IMR-90 (cell line): Measurements from ENCODE around the gene C20orf202. TPM values are rescaled to one million over a fixed set of nuclear protein-coding genes. Genes with fewer than 3 reads are reported as not detected.

Experiments
- ATAC-seq: fragments of 200-7000 bp; cut with Tn5 transposase; 2 replicates; pipeline ENCODE4 v1.9.1; 2020; ENCODE audit warnings: low read depth, mild to moderate bottlenecking, moderate library complexity
- BruUV-seq: library from RNA; stranded (reverse); fragments of 400-500 nt; replicated peaks from 2 replicates; lab custom pipeline; 2021; lab: Mats Ljungman, UMichigan
- CTCF ChIA-PET: fragments of 300-600 bp; formaldehyde crosslinking; extraction: SDS; loops from one replicate; lab custom pipeline; 2021; ENCODE audit warnings: antibody characterized with exemption; lab: Yijun Ruan, JAX
- POLR2A ChIA-PET: fragments of 300-600 bp; sonication (Branson Sonifier 250); formaldehyde crosslinking; loops from one replicate; lab custom pipeline; 2022; ENCODE audit warnings: antibody characterized with exemption; ENCODE audit not compliant: unreplicated experiment; lab: Charles Lee
- DNase-seq: peaks from one replicate; pipeline ENCODE4 v3.0.0; 2013
- H2AFZ ChIP-seq: replicated peaks from 2 replicates; pipeline ENCODE3; 2013; ENCODE audit warnings: low read length, mild to moderate bottlenecking; ENCODE audit not compliant: poor library complexity
- H2AK5ac ChIP-seq: 2 replicates; pipeline ENCODE4 v1.6.1; 2013; ENCODE audit warnings: low read depth, low read length, inconsistent platforms
- H2AK9ac ChIP-seq: replicated peaks from 2 replicates; pipeline ENCODE3; 2013; ENCODE audit warnings: mild to moderate bottlenecking, low read depth, low read length, moderate library complexity; ENCODE audit not compliant: poor library complexity
- H2BK120ac ChIP-seq: 2 replicates; pipeline ENCODE4 v1.6.1; 2013; ENCODE audit warnings: low read depth, low read length, inconsistent platforms
- H2BK15ac ChIP-seq: 3 replicates; pipeline ENCODE4 v1.6.1; 2013; ENCODE audit warnings: low read depth, low read length, inconsistent platforms
- H2BK20ac ChIP-seq: 2 replicates; pipeline ENCODE4 v1.6.1; 2013; ENCODE audit warnings: low read depth, mild to moderate bottlenecking, inconsistent platforms, low read length, moderate library complexity
- H2BK5ac ChIP-seq: 2 replicates; pipeline ENCODE4 v1.6.1; 2013; ENCODE audit warnings: mild to moderate bottlenecking, low read depth, low read length, inconsistent platforms; ENCODE audit not compliant: poor library complexity, severe bottlenecking
- H3K14ac ChIP-seq: replicated peaks from 2 replicates; pipeline ENCODE4 v1.6.1; 2013; ENCODE audit warnings: low read depth, low read length, inconsistent platforms
- H3K18ac ChIP-seq: 2 replicates; pipeline ENCODE4 v1.6.1; 2013; ENCODE audit warnings: low read depth, low read length, control low read depth
- H3K23ac ChIP-seq: 2 replicates; pipeline ENCODE4 v1.6.1; 2013; ENCODE audit warnings: low read depth, low read length, inconsistent platforms
- H3K27ac ChIP-seq: 2 replicates; pipeline ENCODE4 v1.5.1; 2013; ENCODE audit warnings: mild to moderate bottlenecking, control low read depth, low read length; ENCODE audit not compliant: insufficient read depth
- H3K27me3 ChIP-seq: 2 replicates; pipeline ENCODE4 v1.6.1; 2013; ENCODE audit warnings: low read length; ENCODE audit not compliant: control insufficient read depth, insufficient read depth
- H3K36me3 ChIP-seq: 2 replicates; pipeline ENCODE4 v1.6.1; 2013; ENCODE audit warnings: low read length, mixed read lengths; ENCODE audit not compliant: control insufficient read depth, insufficient read depth
- H3K4ac ChIP-seq: 2 replicates; pipeline ENCODE4 v1.6.1; 2013; ENCODE audit warnings: low read depth, low read length, inconsistent platforms
- H3K4me1 ChIP-seq: 2 replicates; pipeline ENCODE4 v1.6.1; 2013; ENCODE audit warnings: low read length, mixed read lengths; ENCODE audit not compliant: control insufficient read depth, insufficient read depth
- H3K4me2 ChIP-seq: 2 replicates; pipeline ENCODE4 v1.6.1; 2013; ENCODE audit warnings: low read depth, mild to moderate bottlenecking, control low read depth, low read length, moderate library complexity
- H3K4me3 ChIP-seq: 2 replicates; pipeline ENCODE4 v1.5.1; 2013; ENCODE audit warnings: low read depth, mild to moderate bottlenecking, control low read depth, low read length, moderate library complexity; ENCODE audit not compliant: insufficient read depth
- H3K56ac ChIP-seq: 2 replicates; pipeline ENCODE4 v1.6.1; 2013; ENCODE audit warnings: low read length, inconsistent platforms; ENCODE audit not compliant: insufficient read depth; ENCODE audit errors: extremely low read depth
- H3K79me1 ChIP-seq, 2 experiments: 2 replicates each; pipeline ENCODE4 v1.6.1; 2013; ENCODE audit warnings: low read length in 2 of 2, inconsistent platforms in 1 of 2, low read depth in 1 of 2
- H3K9ac ChIP-seq: 2 replicates; pipeline ENCODE4 v1.6.1; 2013; ENCODE audit warnings: low read depth, low read length, control low read depth
- H3K9me1 ChIP-seq: 2 replicates; pipeline ENCODE4 v1.6.1; 2013; ENCODE audit warnings: low read length, inconsistent platforms; ENCODE audit not compliant: insufficient read depth
- H3K9me3 ChIP-seq: 2 replicates; pipeline ENCODE4 v1.6.1; 2013; ENCODE audit warnings: low read length; ENCODE audit not compliant: control insufficient read depth, insufficient read depth
- H4K20me1 ChIP-seq: 2 replicates; pipeline ENCODE4 v1.6.1; 2013; ENCODE audit warnings: low read length, inconsistent platforms; ENCODE audit not compliant: insufficient read depth
- H4K5ac ChIP-seq: 2 replicates; pipeline ENCODE4 v1.6.1; 2013; ENCODE audit warnings: mild to moderate bottlenecking, low read depth, low read length, control low read depth
- H4K8ac ChIP-seq, 2 experiments: 2 replicates each; pipeline ENCODE4 v1.6.1; 2013; ENCODE audit warnings: low read depth in 2 of 2, low read length in 2 of 2, control low read depth in 1 of 2, inconsistent platforms in 1 of 2
- H4K91ac ChIP-seq: 2 replicates; pipeline ENCODE4 v1.6.1; 2013; ENCODE audit warnings: low read depth, low read length, inconsistent platforms; ENCODE audit not compliant: insufficient read depth
- BHLHE40 ChIP-seq: fragments of 150-350 bp; IDR thresholded peaks from 2 replicates; pipeline ENCODE4 v1.6.1; 2016; ENCODE audit warnings: mild to moderate bottlenecking, low read depth, low read length
- CHD1 ChIP-seq: IDR thresholded peaks from 2 replicates; pipeline ENCODE4 v1.6.1; 2012; ENCODE audit warnings: low read depth, low read length, improper control_type of control experiment
- CTCF ChIP-seq: conservative IDR thresholded peaks from 2 replicates; pipeline ENCODE4 v1.5.1; 2012; ENCODE audit warnings: mild to moderate bottlenecking, low read depth, low read length, improper control_type of control experiment
- FOS ChIP-seq: fragments of 150-350 bp; IDR thresholded peaks from 2 replicates; pipeline ENCODE4 v1.6.1; 2016; ENCODE audit warnings: low read depth, low read length
- MAFK ChIP-seq: IDR thresholded peaks from 2 replicates; pipeline ENCODE4 v1.6.1; 2012; ENCODE audit warnings: low read depth, low read length, improper control_type of control experiment
- MAZ ChIP-seq: IDR thresholded peaks from 2 replicates; pipeline ENCODE4 v1.6.1; 2012; ENCODE audit warnings: low read depth, mild to moderate bottlenecking, low read length, improper control_type of control experiment, moderate library complexity, borderline replicate concordance
- MXI1 ChIP-seq: IDR thresholded peaks from 2 replicates; pipeline ENCODE4 v1.6.1; 2012; ENCODE audit warnings: low read depth, mild to moderate bottlenecking, low read length, moderate library complexity, borderline replicate concordance
- NFE2L2 ChIP-seq: fragments of 150-350 bp; IDR thresholded peaks from 2 replicates; pipeline ENCODE4 v1.6.1; 2016; ENCODE audit warnings: low read depth, mild to moderate bottlenecking, low read length
- RAD21 ChIP-seq: IDR thresholded peaks from 2 replicates; pipeline ENCODE4 v1.6.1; 2012; ENCODE audit warnings: low read length, improper control_type of control experiment
- RCOR1 ChIP-seq: IDR thresholded peaks from 2 replicates; pipeline ENCODE4 v1.6.1; 2012; ENCODE audit warnings: mild to moderate bottlenecking, low read length, improper control_type of control experiment; ENCODE audit not compliant: insufficient replicate concordance
- RFX5 ChIP-seq: IDR thresholded peaks from 2 replicates; pipeline ENCODE4 v1.8.0; 2012; ENCODE audit warnings: low read depth, mild to moderate bottlenecking, low read length, moderate library complexity
- SMC3 ChIP-seq: fragments of 150-350 bp; IDR thresholded peaks from 2 replicates; pipeline ENCODE4 v1.6.1; 2016; ENCODE audit warnings: low read depth, mild to moderate bottlenecking, antibody characterized with exemption, low read length, moderate library complexity
- USF2 ChIP-seq: fragments of 150-350 bp; IDR thresholded peaks from 2 replicates; pipeline ENCODE4 v1.6.1; 2017; ENCODE audit warnings: mild to moderate bottlenecking, antibody characterized with exemption, low read length, low read depth
- WGBS, 2 experiments: methylation state at CpG; one replicate each; pipeline versions ENCODE4 v1.1.5 to v1.1.7; 2013; ENCODE audit warnings: missing lambda C conversion rate in 2 of 2; ENCODE audit not compliant: insufficient read length in 1 of 2; ENCODE audit errors: extremely low coverage in 2 of 2; 5-methylcytosine and 5-hydroxymethylcytosine counted together
- dilution Hi-C: fragments of 300-500 bp; cut with HindIII; formaldehyde crosslinking; loops from one replicate; pipeline ENCODE4 v1.14.3; 2018; ENCODE audit warnings: low sequenced_read_pairs; ENCODE audit not compliant: unreplicated experiment
- in situ Hi-C: fragments of 300-500 bp; cut with MboI; formaldehyde crosslinking; loops from 3 replicates; pipeline ENCODE4 v1.14.3; 2019; ENCODE audit warnings: low sequenced_read_pairs, inconsistent platforms, mixed read lengths
- intact Hi-C: fragments of 100-400 bp; cut with micrococcal nuclease; formaldehyde crosslinking; loops from 2 replicates; pipeline ENCODE4 v1.10.0; 2022
- polyA plus RNA-seq, 3 experiments: library from polyadenylated mRNA; depleted of rRNA; stranded (reverse); fragments of >200 nt; gene quantifications; 2 replicates each; pipeline ENCODE4 v1.2.3, GENCODE V29; 2012; ENCODE audit warnings: low replicate concordance in 1 of 3
- total RNA-seq: library from RNA; depleted of rRNA; stranded (reverse); fragments of >200 nt; gene quantifications from 2 replicates; pipeline ENCODE4 v1.2.3, GENCODE V29; 2012
- TF ChIP-seq, protein P1 (sequence below): fragments of 150-350 bp; IDR thresholded peaks from 2 replicates; pipeline ENCODE4 v1.6.1; 2016; ENCODE audit warnings: low read depth, mild to moderate bottlenecking, low read length, moderate library complexity, borderline replicate concordance

Gene C20orf202
- total and polyA plus RNA-seq, 2 of the 4 experiments (the other 2 are of a cell fraction): not detected

- intact Hi-C loops: no loop called here
Measured at GRCh38 chr20:1183153-1183552, 20.1 kb upstream of the C20orf202 start.

More at GRCh38 chr20:1183153-1183552, 20.1 kb upstream of the C20orf202 start:
- H2AFZ ChIP-seq: no peak overlapping the region
- no peak overlapping the region for H2BK120ac ChIP-seq
- no peaks in the 10 kb centered on the region for H3K4me1 ChIP-seq
- no peaks in the 10 kb centered on the region for H3K9me1 ChIP-seq
- ATAC-seq (no peak), DNase-seq (no peak)
- WGBS, 2 experiments: no CpG with 5 or more reads among the region's 6 CpGs
- no peak overlapping the region for H2BK20ac ChIP-seq
- no peaks in the 10 kb centered on the region for H3K36me3 ChIP-seq
- H4K8ac ChIP-seq: no peak overlapping the region
- no peak overlapping the region for H3K4me2 ChIP-seq
- peaks cover 44% of the 10 kb centered on the region for H3K27me3 ChIP-seq
- H2BK15ac ChIP-seq: no peak overlapping the region
- in situ Hi-C loops (no loop called here), dilution Hi-C loops (no loop called here)
- no peak overlapping the region for H4K5ac ChIP-seq
- H4K91ac ChIP-seq: no peak overlapping the region
- H3K27ac ChIP-seq: no peak overlapping the region
- no peak overlapping the region for H2AK9ac ChIP-seq
- no peak overlapping the region for H2AK5ac ChIP-seq
- H3K56ac ChIP-seq: no peak overlapping the region
- no peak overlapping the region for H3K4me3 ChIP-seq
- H3K14ac ChIP-seq: no peak overlapping the region
- TF ChIP-seq BHLHE40 (no peak), RAD21 (no peak), RFX5 (no peak), CTCF (no peak), USF2 (no peak), NFE2L2 (no peak), SMC3 (no peak), MAZ (no peak), RCOR1 (no peak), MXI1 (no peak), CHD1 (no peak), FOS (no peak), MAFK (no peak)
- TF ChIP-seq, protein P1, sequence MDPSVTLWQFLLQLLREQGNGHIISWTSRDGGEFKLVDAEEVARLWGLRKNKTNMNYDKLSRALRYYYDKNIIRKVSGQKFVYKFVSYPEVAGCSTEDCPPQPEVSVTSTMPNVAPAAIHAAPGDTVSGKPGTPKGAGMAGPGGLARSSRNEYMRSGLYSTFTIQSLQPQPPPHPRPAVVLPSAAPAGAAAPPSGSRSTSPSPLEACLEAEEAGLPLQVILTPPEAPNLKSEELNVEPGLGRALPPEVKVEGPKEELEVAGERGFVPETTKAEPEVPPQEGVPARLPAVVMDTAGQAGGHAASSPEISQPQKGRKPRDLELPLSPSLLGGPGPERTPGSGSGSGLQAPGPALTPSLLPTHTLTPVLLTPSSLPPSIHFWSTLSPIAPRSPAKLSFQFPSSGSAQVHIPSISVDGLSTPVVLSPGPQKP: no peak
- H3K79me1 ChIP-seq: no peaks in the 10 kb centered on the region
- H3K4ac ChIP-seq: no peak overlapping the region
- BruUV-seq: no TSS peak
- H2BK5ac ChIP-seq: no peak overlapping the region
- H3K9me3 ChIP-seq: no peaks in the 10 kb centered on the region
- H3K23ac ChIP-seq: no peak overlapping the region
- ChIA-PET CTCF (no interaction called here), POLR2A (no interaction called here)
- no peak overlapping the region for H3K18ac ChIP-seq
- no peak overlapping the region for H3K9ac ChIP-seq
- no peaks in the 10 kb centered on the region; the same call in 1 of the 2 replicates for H4K20me1 ChIP-seq
